Stimulated activated CD4-positive, alpha-beta T cell treated with anti-CD3 and anti-CD28 coated beads, Interleukin-12 subunit alpha, Interleukin-12 subunit beta, amount 100 ng/mL, for 48 hours (primary cell): ENCODE results near the gene ADAMTS13.
"Not testable (repeated sequence)": the region's sequence is repeated elsewhere in the genome, so short reads cannot be mapped to it uniquely, and the experiment has no call there.

ENCODE experiments used
- DNase-seq, 3 donors: peaks; one replicate each; pipeline ENCODE4 v3.0.0-alpha.2; 2020; ENCODE audit warnings: low read depth in 2 of 3, low spot score in 1 of 3

Gene ADAMTS13

DNA sequence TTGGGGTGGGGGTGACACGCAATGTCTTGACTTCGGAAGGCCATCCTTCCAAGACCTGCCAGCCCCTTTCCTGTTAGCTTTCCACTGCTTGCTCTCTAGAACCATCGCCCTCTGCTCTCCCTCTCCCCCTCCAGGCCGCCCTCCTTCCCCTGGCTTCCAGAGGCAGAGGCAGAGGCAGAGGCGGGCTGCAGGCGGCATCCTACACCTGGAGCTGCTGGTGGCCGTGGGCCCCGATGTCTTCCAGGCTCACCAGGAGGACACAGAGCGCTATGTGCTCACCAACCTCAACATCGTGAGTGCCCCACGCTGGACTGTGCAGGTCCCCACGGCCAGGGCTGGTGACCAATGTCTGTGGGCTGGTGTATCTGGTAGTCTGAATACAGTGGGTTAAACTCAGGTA is 2.0 kb downstream of the ADAMTS13 start:
- no peak for DNase-seq

DNA sequence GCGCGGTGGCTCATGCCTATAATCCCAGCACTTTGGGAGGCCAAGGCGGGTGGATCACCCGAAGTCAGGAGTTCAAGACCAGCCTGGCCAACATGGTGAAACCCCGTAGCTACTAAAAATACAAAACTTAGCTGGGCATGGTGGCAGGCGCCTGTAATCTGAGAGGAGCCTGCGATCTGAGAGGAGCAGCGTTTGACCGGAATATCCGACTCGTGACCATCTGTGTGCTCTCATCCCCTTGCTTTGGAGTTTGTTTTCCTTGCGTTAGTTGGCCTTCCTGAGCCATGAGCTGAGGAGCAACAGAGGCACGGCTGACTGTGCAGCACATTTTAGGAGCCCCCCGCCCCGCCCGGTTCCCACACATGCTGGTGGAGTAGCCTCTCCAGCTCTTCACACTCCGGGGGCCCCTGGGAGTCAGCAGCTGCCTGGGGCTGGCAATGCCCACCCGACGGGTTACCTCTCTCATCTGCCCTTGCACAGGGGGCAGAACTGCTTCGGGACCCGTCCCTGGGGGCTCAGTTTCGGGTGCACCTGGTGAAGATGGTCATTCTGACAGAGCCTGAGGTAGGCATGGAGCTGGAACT is 3.0 kb downstream of the ADAMTS13 start:
- no peak for DNase-seq

DNA sequence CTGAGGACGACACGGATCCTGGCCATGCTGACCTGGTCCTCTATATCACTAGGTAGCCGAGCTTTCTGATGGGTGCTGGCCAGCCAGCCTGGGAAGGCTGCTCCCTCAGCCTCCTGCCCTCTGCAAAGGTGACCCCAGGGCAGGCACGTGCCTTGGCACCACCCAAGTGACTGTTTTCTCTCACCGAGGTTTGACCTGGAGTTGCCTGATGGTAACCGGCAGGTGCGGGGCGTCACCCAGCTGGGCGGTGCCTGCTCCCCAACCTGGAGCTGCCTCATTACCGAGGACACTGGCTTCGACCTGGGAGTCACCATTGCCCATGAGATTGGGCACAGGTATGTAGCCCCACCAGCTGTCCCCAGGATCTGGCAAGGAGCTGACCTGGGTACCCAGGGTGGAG is 3.8 kb downstream of the ADAMTS13 start:
- DNase-seq = no peak

DNA sequence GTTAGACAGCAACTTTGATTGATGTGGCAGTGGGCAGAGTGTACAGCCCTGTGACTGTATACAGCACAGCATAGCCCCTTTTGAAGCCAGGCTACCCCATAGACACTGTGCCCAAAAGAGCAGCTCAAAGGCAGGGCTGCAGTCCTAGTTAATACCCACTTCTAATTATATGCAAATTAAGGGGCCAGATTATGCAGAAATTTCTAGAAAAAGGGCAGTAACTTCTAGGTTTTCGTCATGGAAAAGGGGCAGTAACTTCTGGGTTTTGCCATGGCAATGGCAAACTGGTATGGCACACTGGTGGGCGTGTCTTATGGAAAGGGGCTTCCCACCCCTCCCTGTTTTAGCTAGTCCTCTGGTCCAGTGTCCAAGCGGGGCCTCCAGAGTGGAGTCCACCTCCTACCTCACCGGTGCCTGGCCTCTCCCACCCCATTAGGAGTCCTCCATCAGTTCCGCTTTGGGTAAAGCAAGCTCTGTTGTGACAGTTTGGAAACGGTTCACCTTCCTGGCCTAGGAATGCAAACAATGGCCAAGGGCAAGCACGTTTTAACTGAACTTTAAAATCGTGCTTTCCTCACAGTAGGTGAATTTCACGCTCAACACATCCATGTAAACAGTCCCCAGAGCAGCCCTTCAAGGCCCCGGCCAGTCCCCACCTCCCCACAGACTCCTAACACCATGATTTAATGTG is 5.6 kb downstream of the ADAMTS13 start:
- no peak for DNase-seq

DNA sequence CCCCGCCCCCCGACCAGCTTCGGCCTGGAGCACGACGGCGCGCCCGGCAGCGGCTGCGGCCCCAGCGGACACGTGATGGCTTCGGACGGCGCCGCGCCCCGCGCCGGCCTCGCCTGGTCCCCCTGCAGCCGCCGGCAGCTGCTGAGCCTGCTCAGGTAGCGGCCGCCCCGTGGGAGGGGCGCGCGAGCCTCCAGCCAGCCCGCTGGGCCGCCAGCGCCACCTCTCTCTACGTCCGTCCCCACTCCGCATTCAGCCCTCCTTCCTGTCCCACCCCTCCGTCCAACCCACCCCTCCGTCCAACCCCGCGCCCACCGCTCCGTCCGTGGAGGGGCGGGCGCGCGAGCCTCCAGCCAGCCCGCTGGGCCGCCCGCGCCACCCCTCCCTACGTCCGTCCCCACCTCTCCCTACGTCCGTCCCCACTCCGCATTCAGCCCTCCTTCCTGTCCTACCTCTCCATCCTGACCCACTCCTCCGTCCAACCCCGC is 6.5 kb downstream of the ADAMTS13 start:
- DNase-seq = no peak

DNA sequence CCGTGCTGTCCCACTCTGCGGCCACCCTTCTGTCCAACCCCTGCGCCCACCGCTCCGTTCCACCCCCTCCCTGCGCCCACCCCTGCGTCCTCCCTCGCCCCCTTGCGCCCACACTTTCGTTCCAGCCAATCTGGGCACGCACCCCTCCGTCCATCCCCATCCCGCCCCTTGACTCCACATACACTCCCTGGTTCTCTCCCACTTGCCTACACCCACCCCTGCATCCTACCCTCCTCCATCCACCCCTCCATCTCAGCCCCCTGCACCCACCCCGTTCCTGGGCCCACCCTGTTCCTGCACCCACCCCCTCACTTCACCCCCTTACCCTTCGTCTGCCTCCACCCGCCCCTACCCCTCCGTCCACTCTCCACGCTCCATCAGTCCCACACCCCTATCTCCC is 7.0 kb downstream of the ADAMTS13 start:
- DNase-seq = no peak

DNA sequence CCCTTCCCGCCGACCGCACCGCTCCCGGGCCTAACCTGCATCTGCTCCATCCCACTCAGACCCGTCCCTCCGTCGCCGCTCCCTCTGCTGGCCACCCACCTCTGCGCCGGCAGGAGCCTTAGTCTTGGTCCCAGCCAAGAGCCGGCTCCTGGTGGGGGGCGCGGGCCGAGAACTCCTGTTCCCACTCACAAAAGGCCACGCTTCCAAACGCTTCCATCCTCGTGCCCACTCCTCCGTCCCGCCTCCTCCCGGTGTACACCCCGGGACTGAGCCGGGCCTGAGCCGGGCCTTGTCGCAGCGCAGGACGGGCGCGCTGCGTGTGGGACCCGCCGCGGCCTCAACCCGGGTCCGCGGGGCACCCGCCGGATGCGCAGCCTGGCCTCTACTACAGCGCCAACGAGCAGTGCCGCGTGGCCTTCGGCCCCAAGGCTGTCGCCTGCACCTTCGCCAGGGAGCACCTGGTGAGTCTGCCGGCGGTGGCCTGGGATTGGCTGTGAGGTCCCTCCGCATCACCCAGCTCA is 7.5 kb downstream of the ADAMTS13 start:
- DNase-seq = no peak

DNA sequence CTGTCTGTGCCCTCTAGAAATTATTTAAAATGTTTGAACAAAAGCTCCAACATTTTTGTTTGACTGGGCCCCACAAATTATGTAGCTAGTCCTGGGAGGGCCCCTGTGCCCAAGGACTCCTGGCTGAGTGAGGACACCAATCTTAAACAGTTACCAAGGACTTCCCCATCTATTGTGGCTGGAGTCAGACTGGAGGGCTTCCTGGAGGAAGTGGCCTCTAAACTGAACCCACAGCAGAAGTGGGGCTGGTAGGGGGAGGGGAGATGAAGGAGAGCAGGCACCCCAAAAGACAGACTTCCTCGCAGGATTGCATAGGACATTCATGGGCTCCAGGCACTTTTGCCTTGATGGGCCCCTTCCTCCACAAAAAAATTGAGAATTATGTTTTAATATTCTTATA is 8.1 kb downstream of the ADAMTS13 start:
- DNase-seq = no peak

DNA sequence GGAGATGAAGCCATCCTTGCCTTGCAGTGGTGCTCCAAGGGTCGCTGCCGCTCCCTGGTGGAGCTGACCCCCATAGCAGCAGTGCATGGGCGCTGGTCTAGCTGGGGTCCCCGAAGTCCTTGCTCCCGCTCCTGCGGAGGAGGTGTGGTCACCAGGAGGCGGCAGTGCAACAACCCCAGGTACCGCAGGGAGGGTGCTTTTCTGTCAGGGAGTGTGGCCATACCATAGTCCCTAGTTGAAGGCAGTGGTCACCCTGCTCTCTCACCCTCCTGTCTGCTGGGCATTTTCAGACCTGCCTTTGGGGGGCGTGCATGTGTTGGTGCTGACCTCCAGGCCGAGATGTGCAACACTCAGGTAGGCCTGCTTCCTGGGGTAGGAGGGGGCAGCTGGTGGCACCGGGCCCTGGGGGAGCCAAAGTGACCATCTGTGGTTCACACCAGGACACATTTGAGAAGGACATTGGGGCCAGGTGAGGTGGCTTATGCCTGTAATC is 11.2 kb downstream of the ADAMTS13 start:
- DNase-seq = no peak

DNA sequence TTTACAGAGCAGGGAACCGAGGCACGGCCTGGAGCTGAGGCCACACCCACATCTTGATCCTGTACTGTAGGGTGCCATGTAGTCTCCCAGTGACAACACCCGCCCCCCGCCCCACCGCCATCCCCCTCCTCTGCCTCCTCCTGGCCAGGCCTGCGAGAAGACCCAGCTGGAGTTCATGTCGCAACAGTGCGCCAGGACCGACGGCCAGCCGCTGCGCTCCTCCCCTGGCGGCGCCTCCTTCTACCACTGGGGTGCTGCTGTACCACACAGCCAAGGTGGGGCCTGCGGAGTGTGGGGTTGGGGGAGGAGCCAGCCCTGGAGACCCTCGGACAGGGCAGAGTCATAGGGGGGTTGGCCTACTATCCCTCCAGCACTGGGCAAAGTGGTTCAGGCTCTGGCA is 14.5 kb downstream of the ADAMTS13 start:
- no peak for DNase-seq

DNA sequence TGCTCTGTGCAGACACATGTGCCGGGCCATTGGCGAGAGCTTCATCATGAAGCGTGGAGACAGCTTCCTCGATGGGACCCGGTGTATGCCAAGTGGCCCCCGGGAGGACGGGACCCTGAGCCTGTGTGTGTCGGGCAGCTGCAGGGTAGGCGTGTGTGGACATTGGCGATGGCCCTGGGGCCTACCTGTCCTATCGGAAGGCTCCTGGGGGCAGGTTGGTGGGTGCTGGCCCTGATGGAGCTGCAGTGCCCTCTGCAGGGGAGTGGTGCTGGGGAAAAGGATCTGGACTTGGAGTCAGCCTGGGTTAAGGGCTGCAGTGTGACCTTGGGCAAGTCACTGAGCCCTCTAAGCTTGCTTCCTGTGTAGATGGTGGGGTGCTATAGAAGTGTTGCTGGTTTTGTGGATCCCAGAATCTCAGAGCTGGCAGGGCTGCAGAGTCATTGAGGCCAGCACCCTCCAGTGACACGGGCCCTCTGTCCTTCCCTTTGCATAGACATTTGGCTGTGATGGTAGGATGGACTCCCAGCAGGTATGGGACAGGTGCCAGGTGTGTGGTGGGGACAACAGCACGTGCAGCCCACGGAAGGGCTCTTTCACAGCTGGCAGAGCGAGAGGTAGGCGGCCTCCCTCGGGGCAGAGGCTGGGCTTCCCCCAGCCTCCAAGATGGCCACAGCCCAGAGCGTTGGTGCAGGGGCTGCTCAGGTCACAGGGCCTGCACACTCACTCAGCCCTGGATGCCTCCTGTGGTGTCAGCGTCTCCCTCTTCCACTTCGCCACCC is 15.8 kb downstream of the ADAMTS13 start:
- no peak for DNase-seq

DNA sequence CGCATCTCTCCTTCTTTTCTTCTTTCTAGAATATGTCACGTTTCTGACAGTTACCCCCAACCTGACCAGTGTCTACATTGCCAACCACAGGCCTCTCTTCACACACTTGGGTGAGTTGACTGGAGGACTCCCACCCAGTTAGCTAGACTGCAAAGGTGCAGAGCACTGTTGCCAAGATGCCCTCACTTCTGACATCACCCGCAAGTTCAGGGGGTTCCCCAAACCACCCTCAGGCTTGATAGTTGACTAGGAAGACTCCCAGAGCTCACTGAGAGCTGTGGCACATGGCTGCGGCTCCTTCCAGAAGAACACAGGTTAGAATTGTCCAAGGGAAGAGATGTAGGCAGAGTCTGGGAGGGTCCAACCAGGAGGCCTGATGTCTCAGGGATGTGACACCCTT is 17.2 kb downstream of the ADAMTS13 start:
- DNase-seq = no peak

DNA sequence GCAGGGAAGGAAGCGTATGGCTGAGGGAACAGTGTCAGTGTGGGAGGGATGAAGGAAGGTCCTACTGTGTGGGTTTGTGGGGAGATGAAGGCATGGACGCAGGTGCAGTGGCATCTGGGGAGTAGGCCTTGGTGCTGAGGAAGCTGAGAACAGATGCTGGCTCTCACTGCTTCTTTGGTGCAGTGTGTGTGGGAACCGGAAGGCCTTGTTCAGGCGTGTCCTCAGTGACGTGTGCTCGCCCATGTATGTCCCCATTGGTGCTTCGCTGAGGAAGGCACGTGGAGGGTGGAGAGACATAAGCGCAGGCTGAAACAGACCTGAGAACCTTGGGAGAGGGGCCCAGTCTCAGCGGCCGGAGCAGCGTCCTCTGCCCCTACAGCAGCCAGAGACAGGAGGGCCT is 18.7 kb downstream of the ADAMTS13 start:
- no peak for DNase-seq

DNA sequence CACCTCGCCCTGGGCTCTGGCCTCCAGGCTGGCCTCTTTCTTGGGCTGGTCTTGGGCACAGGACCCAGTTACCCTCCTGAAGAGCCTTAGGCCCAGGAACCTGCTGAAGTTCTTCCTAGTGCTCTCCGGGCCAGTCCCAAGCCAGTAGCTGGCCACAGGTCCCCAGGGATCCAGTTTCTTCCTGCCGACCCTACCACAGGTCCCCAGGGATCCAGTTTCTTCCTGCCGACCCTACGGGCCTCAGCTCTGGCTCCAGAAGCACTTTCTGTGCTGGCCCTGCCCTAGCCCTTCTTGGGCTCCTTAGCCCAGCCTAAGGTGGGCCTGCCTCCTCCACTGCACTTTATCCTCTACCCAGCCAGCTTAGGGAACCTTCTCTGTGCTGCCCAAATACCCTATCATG is 19.4 kb downstream of the ADAMTS13 start:
- DNase-seq = no peak

DNA sequence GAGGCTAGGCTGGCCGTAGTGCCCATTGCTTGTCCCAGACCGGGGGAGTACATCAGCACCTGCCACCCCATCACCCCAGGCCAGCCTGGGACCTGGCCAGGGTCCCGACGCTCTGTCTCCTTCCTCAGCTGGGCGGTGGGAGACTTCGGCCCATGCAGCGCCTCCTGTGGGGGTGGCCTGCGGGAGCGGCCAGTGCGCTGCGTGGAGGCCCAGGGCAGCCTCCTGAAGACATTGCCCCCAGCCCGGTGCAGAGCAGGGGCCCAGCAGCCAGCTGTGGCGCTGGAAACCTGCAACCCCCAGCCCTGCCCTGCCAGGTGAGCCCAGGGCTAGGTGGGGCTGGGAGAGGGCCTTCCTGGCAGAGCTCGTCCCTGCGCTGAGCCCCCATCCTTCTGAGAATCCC is 21.1 kb downstream of the ADAMTS13 start:
- DNase-seq = no peak

DNA sequence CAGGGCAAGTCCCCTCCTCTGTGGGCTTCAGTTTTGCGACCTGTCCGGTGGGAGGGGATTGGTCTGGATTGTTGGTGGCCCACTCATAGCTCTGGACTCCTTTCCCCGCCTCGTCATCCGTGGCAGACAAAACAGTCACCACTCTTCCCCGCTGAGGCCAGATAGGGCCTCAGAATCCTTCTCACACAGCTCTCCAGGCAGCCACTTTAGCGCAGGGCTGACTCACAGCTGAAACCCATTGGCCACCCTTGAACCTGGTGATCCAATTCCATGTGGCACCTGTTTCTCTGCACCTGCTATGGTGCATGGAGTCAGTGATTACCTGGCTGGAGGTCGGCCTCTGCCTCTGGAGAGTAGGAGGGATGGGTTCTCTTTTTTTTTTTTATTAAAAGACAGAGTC is 21.8 kb downstream of the ADAMTS13 start:
- no peak for DNase-seq

DNA sequence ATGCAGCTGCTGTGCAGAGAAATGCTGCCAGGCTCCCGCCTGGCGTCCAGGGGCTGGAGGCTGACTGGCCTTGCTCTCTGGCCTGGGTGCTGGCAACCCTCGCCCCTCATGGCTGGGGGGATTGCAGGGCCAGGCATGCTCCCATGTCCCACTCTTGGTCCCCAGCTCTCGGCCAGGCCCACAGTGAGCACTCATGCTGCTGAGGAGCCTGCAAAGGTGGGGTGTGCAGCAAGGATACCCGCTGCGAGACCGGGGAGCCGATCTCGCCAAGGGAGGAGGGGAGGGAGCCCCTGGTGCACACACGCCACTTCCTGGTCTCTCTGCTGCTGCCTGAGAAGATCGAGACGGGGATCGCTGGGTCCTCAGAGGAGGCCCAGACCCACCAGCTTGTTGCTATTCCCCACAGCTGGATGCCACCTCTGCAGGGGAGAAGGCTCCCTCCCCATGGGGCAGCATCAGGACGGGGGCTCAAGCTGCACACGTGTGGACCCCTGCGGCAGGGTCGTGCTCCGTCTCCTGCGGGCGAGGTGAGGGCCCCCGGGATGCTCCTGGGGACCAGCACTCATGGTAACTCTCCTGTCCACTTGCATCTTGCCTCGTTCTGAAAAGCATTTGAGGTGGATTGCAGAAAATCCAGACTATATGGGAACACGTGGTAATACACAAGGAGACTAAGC is 23.3 kb downstream of the ADAMTS13 start:
- DNase-seq = no peak

DNA sequence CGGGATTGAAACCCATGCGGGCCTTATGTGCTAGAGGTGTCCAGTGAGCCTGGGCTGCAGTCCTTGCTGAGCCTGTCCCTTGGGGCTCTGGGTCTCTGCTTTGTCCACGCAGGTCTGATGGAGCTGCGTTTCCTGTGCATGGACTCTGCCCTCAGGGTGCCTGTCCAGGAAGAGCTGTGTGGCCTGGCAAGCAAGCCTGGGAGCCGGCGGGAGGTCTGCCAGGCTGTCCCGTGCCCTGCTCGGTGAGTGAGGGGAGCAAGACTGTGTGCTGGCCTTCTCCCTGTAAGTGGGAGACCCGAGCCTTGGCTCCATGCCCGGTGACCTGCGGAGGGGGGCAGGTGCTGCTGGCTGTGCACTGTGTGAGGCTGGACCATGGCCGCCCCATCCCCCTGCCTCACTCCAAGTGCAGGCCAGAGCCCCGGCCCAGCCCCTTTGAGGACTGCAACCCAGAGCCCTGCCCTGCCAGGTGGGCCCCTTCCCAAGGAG is 26.4 kb downstream of the ADAMTS13 start:
- no peak for DNase-seq

DNA sequence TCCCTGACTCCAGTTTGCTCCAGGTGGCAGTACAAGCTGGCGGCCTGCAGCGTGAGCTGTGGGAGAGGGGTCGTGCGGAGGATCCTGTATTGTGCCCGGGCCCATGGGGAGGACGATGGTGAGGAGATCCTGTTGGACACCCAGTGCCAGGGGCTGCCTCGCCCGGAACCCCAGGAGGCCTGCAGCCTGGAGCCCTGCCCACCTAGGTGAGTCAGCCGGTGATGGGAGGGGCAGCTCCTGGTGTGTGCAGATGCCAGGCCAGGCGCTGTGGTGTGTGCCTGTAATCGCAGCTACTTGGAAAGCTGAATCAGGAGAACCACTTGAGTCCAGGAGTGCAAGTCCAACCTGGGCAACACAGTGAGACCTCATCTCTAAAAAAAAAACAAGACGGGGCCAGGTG is 27.6 kb downstream of the ADAMTS13 start:
- no peak for DNase-seq

DNA sequence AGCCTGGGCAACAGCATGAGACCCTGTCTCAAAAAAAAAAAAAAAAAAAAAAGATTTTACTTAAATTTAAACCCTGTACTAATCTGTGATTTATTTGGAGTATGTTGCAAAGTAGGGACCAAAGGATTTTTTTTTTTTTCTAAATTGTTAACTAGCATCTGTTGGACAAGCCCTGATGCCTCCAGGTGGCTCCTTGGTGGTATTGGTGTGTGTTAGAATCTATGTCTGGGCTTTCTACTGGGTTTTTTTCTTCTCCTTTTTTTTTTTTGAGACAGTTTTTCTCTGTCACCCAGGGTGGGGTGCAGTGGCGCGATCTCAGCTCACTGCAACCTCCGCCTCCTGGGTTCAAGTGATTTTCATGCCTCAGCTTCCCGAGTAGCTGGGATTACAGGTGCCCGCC is 29.7 kb downstream of the ADAMTS13 start:
- DNase-seq = not testable (repeated sequence)

DNA sequence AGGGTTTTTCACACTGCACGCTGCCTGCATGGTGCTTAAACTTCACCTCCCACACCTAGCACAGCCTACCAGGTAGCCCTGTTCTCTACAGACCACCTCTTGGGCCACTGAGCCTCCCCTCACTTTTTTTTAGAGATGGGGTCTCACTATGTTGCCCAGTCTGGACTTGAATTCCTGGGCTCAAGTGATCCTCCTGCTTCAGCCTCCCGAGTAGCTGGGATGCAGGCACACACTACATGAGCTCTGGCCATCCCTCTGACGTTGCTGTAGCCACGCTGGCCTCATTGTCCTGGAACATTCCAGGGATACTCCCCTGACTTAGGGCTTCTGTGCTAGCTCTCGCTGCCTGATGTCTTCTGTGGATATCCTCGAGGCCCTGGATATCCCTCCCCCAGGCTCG is 30.4 kb downstream of the ADAMTS13 start:
- no peak for DNase-seq
